ENCODE results near the gene SPARCL1.
A peak's percentile ranks its signal among the peaks of the same experiment; 100 is the strongest.
"Not testable (repeated sequence)": the region's sequence is repeated elsewhere in the genome, so short reads cannot be mapped to it uniquely, and the experiment has no call there.

Gene SPARCL1

DNA sequence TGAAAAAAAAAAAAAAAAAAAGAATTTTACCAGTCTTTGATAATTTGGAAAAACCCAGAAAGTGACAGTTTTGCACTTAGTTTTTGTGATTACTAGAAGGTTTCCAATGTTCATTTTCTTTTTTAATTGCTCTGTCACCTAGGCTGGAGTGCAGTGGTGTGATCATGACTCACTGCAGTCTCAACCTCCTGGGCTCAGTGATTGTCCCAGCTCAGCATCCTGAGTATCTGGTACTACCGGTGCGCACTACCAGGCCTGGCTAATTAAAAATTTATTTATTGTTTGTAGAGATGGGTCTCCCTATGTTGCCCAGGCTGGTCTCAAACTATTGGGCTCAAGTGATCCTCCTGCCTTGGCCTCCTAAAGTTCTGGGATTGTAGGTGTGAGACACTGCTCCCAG lies 103.5 kb downstream of the SPARCL1 start:
- TF ChIP-seq EZH2phosphoT487 (IDR thresholded peaks at IDR 0.05; ENCODE audit: borderline replicate concordance, low read length), result no peak
- TF ChIP-seq, protein P1, sequence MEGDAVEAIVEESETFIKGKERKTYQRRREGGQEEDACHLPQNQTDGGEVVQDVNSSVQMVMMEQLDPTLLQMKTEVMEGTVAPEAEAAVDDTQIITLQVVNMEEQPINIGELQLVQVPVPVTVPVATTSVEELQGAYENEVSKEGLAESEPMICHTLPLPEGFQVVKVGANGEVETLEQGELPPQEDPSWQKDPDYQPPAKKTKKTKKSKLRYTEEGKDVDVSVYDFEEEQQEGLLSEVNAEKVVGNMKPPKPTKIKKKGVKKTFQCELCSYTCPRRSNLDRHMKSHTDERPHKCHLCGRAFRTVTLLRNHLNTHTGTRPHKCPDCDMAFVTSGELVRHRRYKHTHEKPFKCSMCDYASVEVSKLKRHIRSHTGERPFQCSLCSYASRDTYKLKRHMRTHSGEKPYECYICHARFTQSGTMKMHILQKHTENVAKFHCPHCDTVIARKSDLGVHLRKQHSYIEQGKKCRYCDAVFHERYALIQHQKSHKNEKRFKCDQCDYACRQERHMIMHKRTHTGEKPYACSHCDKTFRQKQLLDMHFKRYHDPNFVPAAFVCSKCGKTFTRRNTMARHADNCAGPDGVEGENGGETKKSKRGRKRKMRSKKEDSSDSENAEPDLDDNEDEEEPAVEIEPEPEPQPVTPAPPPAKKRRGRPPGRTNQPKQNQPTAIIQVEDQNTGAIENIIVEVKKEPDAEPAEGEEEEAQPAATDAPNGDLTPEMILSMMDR (IDR thresholded peaks at IDR 0.05; ENCODE audit: low read depth, low read length, poor library complexity, severe bottlenecking), result no peak
- peaks cover 2% of the 10 kb centered on the region; the same call in 1 of the 2 replicates for H4K20me1 ChIP-seq (ENCODE audit: control insufficient read depth, insufficient read depth, low read depth, low read length)
- H3K27ac ChIP-seq (ENCODE audit: low read depth, low read length), result no peak overlapping the region
- no peak overlapping the region for H3K4me3 ChIP-seq (ENCODE audit: low read length)
- no peak overlapping the region for H3K4me2 ChIP-seq (ENCODE audit: low read length)
- no peaks in the 10 kb centered on the region for H3F3A ChIP-seq (ENCODE audit: control insufficient read depth, insufficient read depth)
- no peaks in the 10 kb centered on the region for H3K9me3 ChIP-seq (ENCODE audit: control insufficient read depth, insufficient read depth, low read length)
- H3K79me2 ChIP-seq (ENCODE audit: control insufficient read depth, low read length), result peaks cover 91% of the 10 kb centered on the region
- peaks cover 26% of the 10 kb centered on the region for H3K4me1 ChIP-seq (ENCODE audit: control insufficient read depth, low read length)
- no peaks in the 10 kb centered on the region for H3K36me3 ChIP-seq (ENCODE audit: control insufficient read depth, low read length)
- H3K9me2 ChIP-seq (replicated peaks; ENCODE audit: control insufficient read depth, low read length), result no peaks in the 10 kb centered on the region
- H3K27me3 ChIP-seq (ENCODE audit: control insufficient read depth, low read length), result no peaks in the 10 kb centered on the region

DNA sequence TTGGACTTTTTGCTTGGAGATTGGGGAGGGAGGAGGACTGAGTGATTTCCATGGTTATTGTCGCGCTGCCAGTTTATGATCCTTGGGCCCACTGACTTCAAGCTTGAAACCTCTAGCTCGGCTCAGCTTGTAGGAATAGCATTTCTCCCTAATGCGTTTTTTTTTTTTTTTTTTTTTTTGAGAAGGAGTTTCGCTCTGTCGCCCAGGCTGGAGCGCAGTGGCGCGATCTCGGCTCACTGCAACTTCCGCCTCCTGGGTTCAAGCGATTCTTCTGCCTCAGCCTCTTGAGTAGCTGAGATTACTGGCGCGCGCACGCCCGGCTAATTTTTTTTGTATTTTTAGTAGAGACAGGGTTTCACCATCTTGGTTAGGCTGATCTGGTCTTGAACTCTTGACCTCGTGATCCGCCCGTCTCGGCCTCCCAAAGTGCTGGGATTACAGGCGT lies 105.1 kb downstream of the SPARCL1 start:
- H4K20me1 ChIP-seq (ENCODE audit: control insufficient read depth, insufficient read depth, low read depth, low read length); H3K36me3 ChIP-seq (ENCODE audit: control insufficient read depth, low read length); H3K27me3 ChIP-seq (ENCODE audit: control insufficient read depth, low read length); H3F3A ChIP-seq (ENCODE audit: control insufficient read depth, insufficient read depth); H3K27ac ChIP-seq (ENCODE audit: low read depth, low read length); H3K9me3 ChIP-seq (ENCODE audit: control insufficient read depth, insufficient read depth, low read length); H3K9me2 ChIP-seq (replicated peaks; ENCODE audit: control insufficient read depth, low read length): not testable (repeated sequence)
- Histone ChIP-seq H3K4me1 (ENCODE audit: control insufficient read depth, low read length) (peaks cover 26% of the 10 kb centered on the region), H3K79me2 (ENCODE audit: control insufficient read depth, low read length) (peaks cover 77% of the 10 kb centered on the region), H3K4me3 (ENCODE audit: low read length) (peak overlapping the region; percentile 84), H3K4me2 (ENCODE audit: low read length) (peak overlapping the region; percentile 78)

All from DOHH2 (cell line).